ENCODE measurements around the gene SH3RF1. TPM values are rescaled to one million over a fixed set of nuclear protein-coding genes. Genes with fewer than 3 reads are reported as not detected.

SH3RF1 gene
- total and polyA plus RNA-seq, 10 of the 15 experiments (the other 5 are each of a cell fraction or from before 2014, with no cell fraction given): 4.5 to 22.5 (median 10.4) TPM

GRCh38 chr4:169210504-169211118, 60.1 kb downstream of the SH3RF1 start (continued):
- TF ChIP-seq RELB (IDR thresholded peaks at IDR 0.05; ENCODE audit: low read depth): peak; percentile 65; the same call in 1 of the 2 replicates
- TF ChIP-seq EGR1 (IDR thresholded peaks at IDR 0.05; ENCODE audit: borderline replicate concordance in 1 of 2, low read depth in 2 of 2, low read length in 2 of 2): no peak
- TF ChIP-seq MTA2 (IDR thresholded peaks at IDR 0.05; ENCODE audit: low read depth): peak; percentile 45; the same call in 1 of the 2 replicates
- 0 out of 2 replicates have a peak, but pooled peaks have one; percentile 22 for TF ChIP-seq BCL11A (IDR thresholded peaks at IDR 0.05; ENCODE audit: low read depth, low read length)
- peak; percentile 87 for TF ChIP-seq PBX3 (IDR thresholded peaks at IDR 0.05; ENCODE audit: insufficient replicate concordance, low read depth, low read length)
- 0 out of 2 replicates have a peak, but pooled peaks have one; percentile 30 for TF ChIP-seq PML (IDR thresholded peaks at IDR 0.05; ENCODE audit: low read length)
- TF ChIP-seq IRF5 (IDR thresholded peaks at IDR 0.05; ENCODE audit: borderline replicate concordance): no peak
- 0 out of 2 replicates have a peak, but pooled peaks have one; percentile 29 for TF ChIP-seq ATF7 (IDR thresholded peaks at IDR 0.05; ENCODE audit: low read depth)
- TF ChIP-seq SPI1 (IDR thresholded peaks at IDR 0.05; ENCODE audit: borderline replicate concordance, insufficient read depth, low read depth, low read length): peak; percentile 66; the same call in 1 of the 2 replicates
- no peak for TF ChIP-seq IRF3 (IDR thresholded peaks at IDR 0.05)
- TF ChIP-seq PKNOX1 (IDR thresholded peaks at IDR 0.05): peak; percentile 96
- 0 out of 2 replicates have a peak, but pooled peaks have one; percentile 15 for TF ChIP-seq JUNB (IDR thresholded peaks at IDR 0.05)
- TF ChIP-seq RBBP5 (conservative IDR thresholded peaks at IDR 0.05): no peak
- no peak for TF ChIP-seq IRF4 (IDR thresholded peaks at IDR 0.05; ENCODE audit: low read depth, low read length)
- peak in 1 of 2 experiments; percentile 37; a peak in 1 of 4 replicates for TF ChIP-seq EP300 (IDR thresholded peaks at IDR 0.05; ENCODE audit: borderline replicate concordance in 1 of 2, control insufficient read depth in 1 of 2, low read depth in 2 of 2, low read length in 2 of 2)
- TF ChIP-seq POU2F2 (IDR thresholded peaks at IDR 0.05; ENCODE audit: borderline replicate concordance, low read depth, low read length): peak; percentile 81; the same call in 2 of the 3 replicates
- peak; percentile 25; the same call in 1 of the 2 replicates for TF ChIP-seq PAX5 (IDR thresholded peaks at IDR 0.05; ENCODE audit: borderline replicate concordance, low read depth, low read length)
- TF ChIP-seq MEF2A (IDR thresholded peaks at IDR 0.05; ENCODE audit: insufficient read depth, low read depth, low read length): peak; percentile 65; the same call in 1 of the 2 replicates
- peak; percentile 35; the same call in 1 of the 2 replicates for TF ChIP-seq ATF2 (IDR thresholded peaks at IDR 0.05; ENCODE audit: low read length)
- 0 out of 2 replicates have a peak, but pooled peaks have one; percentile 42 for TF ChIP-seq SMARCA5 (IDR thresholded peaks at IDR 0.05)

Measured in GM12878 (cell line).